Activated T-helper 2 cell treated with anti-CD3 and anti-CD28 coated beads, Interferon-gamma antibody, Interleukin-2, Interleukin-4, amounts not matched to agents 10 μg/mL and 5 μg/mL and 100 μg/mL, durations not matched to agents 14 hours and 24 hours and 36 hours (primary cell): Measurements from ENCODE around the gene THRB. TPM values are rescaled to one million over a fixed set of nuclear protein-coding genes. Genes with fewer than 3 reads are reported as not detected.

Experiments
- DNase-seq: peaks from one replicate; pipeline ENCODE4 v3.0.0; 2021; ENCODE audit warnings: low spot score
- H3K27ac Mint-ChIP-seq: one replicate; pipeline ENCODE4 v1.8.0; 2021; ENCODE audit warnings: mixed read lengths
- H3K27me3 Mint-ChIP-seq: one replicate; pipeline ENCODE4 v1.8.0; 2021; ENCODE audit warnings: low read depth, mixed read lengths
- H3K36me3 Mint-ChIP-seq: one replicate; pipeline ENCODE4 v1.8.0; 2021; ENCODE audit warnings: low read depth, mixed read lengths
- H3K4me1 Mint-ChIP-seq: one replicate; pipeline ENCODE4 v1.8.0; 2021; ENCODE audit warnings: low read depth, mixed read lengths
- H3K4me3 Mint-ChIP-seq: one replicate; pipeline ENCODE4 v1.8.0; 2021; ENCODE audit warnings: low read depth, mild to moderate bottlenecking, moderate library complexity, mixed read lengths
- H3K9me3 Mint-ChIP-seq: one replicate; pipeline ENCODE4 v1.8.0; 2021; ENCODE audit warnings: mixed read lengths
- intact Hi-C: fragments of 100-400 bp; cut with micrococcal nuclease; formaldehyde crosslinking; loops from one replicate; pipeline ENCODE4 v1.15.1; 2023
- total RNA-seq: library from RNA; stranded (reverse); gene quantifications from 2 replicates; pipeline ENCODE4 v1.2.3, GENCODE V29; 2022

Gene THRB
- total RNA-seq, 1 donor from 2014 or later, result not detected

- intact Hi-C loops, result no loop called here
- Mint-ChIP-seq H3K4me1 (peaks cover 4% of the 10 kb centered on the region), H3K27ac (no peak overlapping the region), H3K9me3 (no peaks in the 10 kb centered on the region), H3K36me3 (no peaks in the 10 kb centered on the region), H3K4me3 (no peak overlapping the region), H3K27me3 (peaks cover 1% of the 10 kb centered on the region)
- no peak for DNase-seq
Observed at GRCh38 chr3:24151594-24151993, 343.1 kb downstream of the THRB start.

- intact Hi-C loops, result no loop called here
- no peak for DNase-seq
- Mint-ChIP-seq H3K4me3 (no peak overlapping the region), H3K4me1 (peaks cover under 1% of the 10 kb centered on the region), H3K36me3 (no peaks in the 10 kb centered on the region), H3K9me3 (no peaks in the 10 kb centered on the region), H3K27ac (no peak overlapping the region), H3K27me3 (no peaks in the 10 kb centered on the region)
Observed at GRCh38 chr3:24149032-24149431, 345.6 kb downstream of the THRB start.

- Mint-ChIP-seq H3K27ac (no peak overlapping the region), H3K36me3 (no peaks in the 10 kb centered on the region), H3K4me3 (no peak overlapping the region), H3K4me1 (no peaks in the 10 kb centered on the region), H3K27me3 (no peaks in the 10 kb centered on the region), H3K9me3 (no peaks in the 10 kb centered on the region)
- no peak for DNase-seq
- intact Hi-C loops, result no loop called here
Observed at GRCh38 chr3:24145981-24146822, 348.4 kb downstream of the THRB start.

- no peak overlapping the region for H3K27ac Mint-ChIP-seq
- no peaks in the 10 kb centered on the region for H3K9me3 Mint-ChIP-seq
- no peaks in the 10 kb centered on the region for H3K36me3 Mint-ChIP-seq
- intact Hi-C loops, result no loop called here
- no peaks in the 10 kb centered on the region for H3K27me3 Mint-ChIP-seq
- H3K4me1 Mint-ChIP-seq, result no peaks in the 10 kb centered on the region
- H3K4me3 Mint-ChIP-seq, result no peak overlapping the region
- DNase-seq, result no peak
Observed at GRCh38 chr3:24145481-24145880, 349.2 kb downstream of the THRB start.

- no peaks in the 10 kb centered on the region for H3K36me3 Mint-ChIP-seq
- DNase-seq, result no peak
- intact Hi-C loops, result no loop called here
- no peaks in the 10 kb centered on the region for H3K4me1 Mint-ChIP-seq
- no peaks in the 10 kb centered on the region for H3K9me3 Mint-ChIP-seq
- H3K27me3 Mint-ChIP-seq, result no peaks in the 10 kb centered on the region
- H3K4me3 Mint-ChIP-seq, result no peak overlapping the region
- H3K27ac Mint-ChIP-seq, result no peak overlapping the region
Observed at GRCh38 chr3:24142127-24142526, 352.5 kb downstream of the THRB start.

- Mint-ChIP-seq H3K9me3 (no peaks in the 10 kb centered on the region), H3K4me1 (no peaks in the 10 kb centered on the region), H3K36me3 (no peaks in the 10 kb centered on the region), H3K27ac (no peak overlapping the region), H3K4me3 (no peak overlapping the region), H3K27me3 (no peaks in the 10 kb centered on the region)
- DNase-seq, result no peak
- intact Hi-C loops, result no loop called here
Observed at GRCh38 chr3:24141548-24141947, 353.1 kb downstream of the THRB start.

- Mint-ChIP-seq H3K4me3 (no peak overlapping the region), H3K9me3 (no peaks in the 10 kb centered on the region), H3K27ac (no peak overlapping the region), H3K36me3 (no peaks in the 10 kb centered on the region), H3K4me1 (no peaks in the 10 kb centered on the region), H3K27me3 (no peaks in the 10 kb centered on the region)
- DNase-seq, result no peak
- intact Hi-C loops, result no loop called here
Observed at GRCh38 chr3:24139463-24140412, 354.9 kb downstream of the THRB start.

- intact Hi-C loops, result no loop called here
- H3K4me3 Mint-ChIP-seq, result no peak overlapping the region
- no peaks in the 10 kb centered on the region for H3K9me3 Mint-ChIP-seq
- DNase-seq, result no peak
- H3K27me3 Mint-ChIP-seq, result no peaks in the 10 kb centered on the region
- no peaks in the 10 kb centered on the region for H3K4me1 Mint-ChIP-seq
- H3K36me3 Mint-ChIP-seq, result no peaks in the 10 kb centered on the region
- H3K27ac Mint-ChIP-seq, result no peak overlapping the region
Observed at GRCh38 chr3:24138876-24139256, 355.8 kb downstream of the THRB start.

GRCh38 chr3:24137958-24138875 is 356.4 kb downstream of the THRB start:
- H3K4me3 Mint-ChIP-seq, result no peak overlapping the region
- H3K27me3 Mint-ChIP-seq, result no peaks in the 10 kb centered on the region
- no peaks in the 10 kb centered on the region for H3K36me3 Mint-ChIP-seq
- no peak overlapping the region for H3K27ac Mint-ChIP-seq
- intact Hi-C loops, result no loop called here
- no peak for DNase-seq
- no peaks in the 10 kb centered on the region for H3K4me1 Mint-ChIP-seq
- no peaks in the 10 kb centered on the region for H3K9me3 Mint-ChIP-seq

- H3K9me3 Mint-ChIP-seq, result no peaks in the 10 kb centered on the region
- H3K4me1 Mint-ChIP-seq, result no peaks in the 10 kb centered on the region
- H3K27me3 Mint-ChIP-seq, result no peaks in the 10 kb centered on the region
- no peak for DNase-seq
- no peaks in the 10 kb centered on the region for H3K36me3 Mint-ChIP-seq
- no peak overlapping the region for H3K27ac Mint-ChIP-seq
- no peak overlapping the region for H3K4me3 Mint-ChIP-seq
- intact Hi-C loops, result no loop called here
Observed at GRCh38 chr3:24137334-24137733, 357.3 kb downstream of the THRB start.

GRCh38 chr3:24136624-24137310 is 357.9 kb downstream of the THRB start:
- DNase-seq, result no peak
- Mint-ChIP-seq H3K4me1 (no peaks in the 10 kb centered on the region), H3K9me3 (no peaks in the 10 kb centered on the region), H3K36me3 (no peaks in the 10 kb centered on the region), H3K27ac (no peak overlapping the region), H3K4me3 (no peak overlapping the region), H3K27me3 (no peaks in the 10 kb centered on the region)
- intact Hi-C loops, result no loop called here

GRCh38 chr3:24135280-24135679 is 359.4 kb downstream of the THRB start:
- Mint-ChIP-seq H3K36me3 (no peaks in the 10 kb centered on the region), H3K4me3 (no peak overlapping the region), H3K9me3 (no peaks in the 10 kb centered on the region), H3K27me3 (no peaks in the 10 kb centered on the region), H3K27ac (no peak overlapping the region), H3K4me1 (no peaks in the 10 kb centered on the region)
- DNase-seq, result no peak
- intact Hi-C loops, result no loop called here
